Hepatic stellate cell (primary cell): ENCODE measurements around the gene ASF1B.
"Not testable (repeated sequence)": the region's sequence is repeated elsewhere in the genome, so short reads cannot be mapped to it uniquely, and the experiment has no call there.

ENCODE experiments used
- DNase-seq: peaks from one replicate; pipeline ENCODE4 v3.0.0; 2011; ENCODE audit warnings: low spot score

ASF1B gene

GRCh38 chr19:14136509-14137281 lies at the start of gene ASF1B:
Gene ASF1B (minus strand): TSS chr19:14136589. CDS start chr19:14136456, 133 bp downstream.
- peak; percentile 100 for DNase-seq

GRCh38 chr19:14185691-14186090 lies 49.3 kb upstream of the ASF1B start:
- DNase-seq, result not testable (repeated sequence)

- no peak for DNase-seq
Observed at GRCh38 chr19:14185158-14185557, 48.8 kb upstream of the ASF1B start.

- no peak for DNase-seq
Observed at GRCh38 chr19:14183741-14184350, 47.5 kb upstream of the ASF1B start.

- no peak for DNase-seq
Observed at GRCh38 chr19:14182476-14182875, 46.1 kb upstream of the ASF1B start.

GRCh38 chr19:14181906-14182305 lies 45.5 kb upstream of the ASF1B start:
- DNase-seq, result no peak

- DNase-seq, result not testable (repeated sequence)
Observed at GRCh38 chr19:14181199-14181598, 44.8 kb upstream of the ASF1B start.

- DNase-seq, result no peak
Observed at GRCh38 chr19:14177496-14178074, 41.2 kb upstream of the ASF1B start.

GRCh38 chr19:14175351-14175792 lies 39.0 kb upstream of the ASF1B start:
- no peak for DNase-seq

- DNase-seq, result no peak
Observed at GRCh38 chr19:14174883-14175282, 38.5 kb upstream of the ASF1B start.

GRCh38 chr19:14168993-14169392 lies 32.6 kb upstream of the ASF1B start:
- no peak for DNase-seq

- no peak for DNase-seq
Observed at GRCh38 chr19:14168259-14168972, 32.0 kb upstream of the ASF1B start.

- no peak for DNase-seq
Observed at GRCh38 chr19:14167576-14168138, 31.3 kb upstream of the ASF1B start.

- no peak for DNase-seq
Observed at GRCh38 chr19:14166999-14167575, 30.7 kb upstream of the ASF1B start.

- DNase-seq, result no peak
Observed at GRCh38 chr19:14165990-14166830, 29.8 kb upstream of the ASF1B start.

GRCh38 chr19:14164724-14165493 lies 28.5 kb upstream of the ASF1B start:
- no peak for DNase-seq

- DNase-seq, result no peak
Observed at GRCh38 chr19:14164082-14164481, 27.7 kb upstream of the ASF1B start.

- no peak for DNase-seq
Observed at GRCh38 chr19:14162871-14163297, 26.5 kb upstream of the ASF1B start.

- no peak for DNase-seq
Observed at GRCh38 chr19:14161305-14161704, 24.9 kb upstream of the ASF1B start.
